Uterus (tissue), 2 donors: ENCODE measurements around the gene AHDC1.

Experiments
- POLR2A ChIP-seq, 2 donors: fragments of 450-650 bp; IDR thresholded peaks; one replicate each; pipeline ENCODE4 v1.6.1; 2016; ENCODE audit warnings: antibody characterized with exemption in 2 of 2, mild to moderate bottlenecking in 1 of 2, moderate library complexity in 1 of 2
- TF ChIP-seq, protein P1 (sequence below), 4 experiments: fragments of 200-600 bp in 2 of 4; fragments of 450-650 bp in 2 of 4; sonication (generic) in 2 of 4; IDR thresholded peaks; one replicate each; pipeline ENCODE4 v1.5.1; 2016 to 2019; ENCODE audit warnings: antibody characterized with exemption in 4 of 4, mild to moderate bottlenecking in 2 of 4, moderate library complexity in 1 of 4

GRCh38 chr1:27538793-27539192 lies 65.2 kb downstream of the AHDC1 start:
- no peak for TF ChIP-seq POLR2A (IDR thresholded peaks at IDR 0.05)
- TF ChIP-seq, protein P1, sequence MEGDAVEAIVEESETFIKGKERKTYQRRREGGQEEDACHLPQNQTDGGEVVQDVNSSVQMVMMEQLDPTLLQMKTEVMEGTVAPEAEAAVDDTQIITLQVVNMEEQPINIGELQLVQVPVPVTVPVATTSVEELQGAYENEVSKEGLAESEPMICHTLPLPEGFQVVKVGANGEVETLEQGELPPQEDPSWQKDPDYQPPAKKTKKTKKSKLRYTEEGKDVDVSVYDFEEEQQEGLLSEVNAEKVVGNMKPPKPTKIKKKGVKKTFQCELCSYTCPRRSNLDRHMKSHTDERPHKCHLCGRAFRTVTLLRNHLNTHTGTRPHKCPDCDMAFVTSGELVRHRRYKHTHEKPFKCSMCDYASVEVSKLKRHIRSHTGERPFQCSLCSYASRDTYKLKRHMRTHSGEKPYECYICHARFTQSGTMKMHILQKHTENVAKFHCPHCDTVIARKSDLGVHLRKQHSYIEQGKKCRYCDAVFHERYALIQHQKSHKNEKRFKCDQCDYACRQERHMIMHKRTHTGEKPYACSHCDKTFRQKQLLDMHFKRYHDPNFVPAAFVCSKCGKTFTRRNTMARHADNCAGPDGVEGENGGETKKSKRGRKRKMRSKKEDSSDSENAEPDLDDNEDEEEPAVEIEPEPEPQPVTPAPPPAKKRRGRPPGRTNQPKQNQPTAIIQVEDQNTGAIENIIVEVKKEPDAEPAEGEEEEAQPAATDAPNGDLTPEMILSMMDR (IDR thresholded peaks at IDR 0.05) = no peak
